ENCODE measurements around the gene NCMAP. TPM values are rescaled to one million over a fixed set of nuclear protein-coding genes. Genes with fewer than 3 reads are reported as not detected.
"Not testable (repeated sequence)": the region's sequence is repeated elsewhere in the genome, so short reads cannot be mapped to it uniquely, and the experiment has no call there.

Gene NCMAP
- total RNA-seq, 2 donors from 2014 or later, result 0.16 to 0.18 TPM

DNA sequence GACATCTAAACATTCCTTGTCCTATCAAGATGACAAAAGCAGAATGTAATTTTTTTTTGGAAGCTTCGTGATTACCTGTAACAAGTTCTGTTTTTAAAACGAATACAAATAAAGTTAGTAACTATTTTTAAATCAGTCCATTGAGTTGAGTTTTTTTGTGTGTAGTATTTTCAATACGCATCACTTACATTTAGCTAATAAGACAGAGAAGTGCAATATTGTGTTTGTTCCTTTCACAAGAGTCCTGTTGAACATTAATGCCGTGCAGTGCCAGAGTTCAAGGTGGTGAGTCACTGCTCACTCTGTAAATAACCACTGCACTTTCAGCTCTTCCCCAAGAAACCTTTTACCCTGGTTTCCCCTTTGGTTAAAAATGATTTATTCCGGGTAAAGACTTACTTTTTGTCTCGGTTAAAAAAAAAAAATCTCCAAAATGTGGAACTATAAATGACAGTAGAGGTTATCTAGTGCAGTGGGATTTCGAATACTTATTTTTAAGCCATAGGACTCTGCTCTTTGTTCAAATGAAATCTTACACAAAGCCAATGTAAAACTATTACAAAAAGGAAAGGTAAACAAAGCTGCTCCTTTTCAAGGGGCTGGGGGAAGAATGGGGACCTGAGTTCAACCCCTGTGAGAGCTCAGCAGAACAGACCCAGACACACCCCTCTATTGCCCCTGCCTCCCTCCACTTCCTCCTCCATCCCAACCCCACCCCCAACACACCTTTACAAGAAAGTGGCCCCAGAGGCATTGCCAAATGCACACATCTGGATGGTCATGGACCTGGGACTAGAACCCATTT lies 14.8 kb upstream of the NCMAP start:
- intact Hi-C loops (cut with DNase I), result loop anchor here in 1 of 2 donors (2.0 kb wide), 1 partner anchor 94 kb away; no protein-coding TSS in a partner anchor
- ATAC-seq (peak in 1 of 2 donors; percentile 51), DNase-seq (no peak)

- intact Hi-C loops (cut with DNase I), result loop anchor here in 1 of 2 donors (2.0 kb wide), 1 partner anchor 93 kb away; no protein-coding TSS in a partner anchor
- ATAC-seq (no peak), DNase-seq (no peak)
These were observed 14.1 kb upstream of the NCMAP start for GRCh38 chr1:24541711-24542346.

- DNase-seq (no peak), ATAC-seq (no peak)
- intact Hi-C loops (cut with DNase I), result no loop called here
These were observed 11.6 kb upstream of the NCMAP start for GRCh38 chr1:24544239-24544638.

- intact Hi-C loops (cut with DNase I), result no loop called here
- DNase-seq (no peak), ATAC-seq (no peak)
These were observed 10.2 kb upstream of the NCMAP start for GRCh38 chr1:24545662-24546061.

DNA sequence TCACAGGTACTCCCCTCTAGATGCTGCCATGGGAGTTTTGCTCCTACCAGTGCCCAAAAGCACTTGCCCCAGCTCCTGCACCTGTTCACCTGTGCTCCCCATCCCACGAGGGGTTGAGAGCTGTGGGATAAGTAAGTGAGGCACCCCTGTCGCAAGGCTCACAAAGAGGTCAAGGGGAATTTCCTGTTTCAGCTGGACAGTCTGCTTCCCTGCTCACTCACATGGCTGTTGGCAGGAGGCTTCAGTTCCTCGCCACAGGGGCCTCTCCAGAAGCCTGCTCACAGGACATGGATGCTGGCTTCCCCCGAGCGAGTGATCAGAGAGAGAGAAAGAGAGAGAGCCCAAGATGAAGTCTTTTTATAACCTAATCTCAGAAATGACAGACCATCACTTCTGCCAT lies 8.7 kb upstream of the NCMAP start:
- DNase-seq, result no peak
- ATAC-seq, result no peak
- intact Hi-C loops (cut with DNase I), result no loop called here

- ATAC-seq, result no peak
- intact Hi-C loops (cut with DNase I), result no loop called here
- DNase-seq, result no peak
These were observed 7.8 kb upstream of the NCMAP start for GRCh38 chr1:24548070-24548469.

- intact Hi-C loops (cut with DNase I); ATAC-seq; DNase-seq: not testable (repeated sequence)
These were observed 6.7 kb upstream of the NCMAP start for GRCh38 chr1:24549210-24549609.

DNA sequence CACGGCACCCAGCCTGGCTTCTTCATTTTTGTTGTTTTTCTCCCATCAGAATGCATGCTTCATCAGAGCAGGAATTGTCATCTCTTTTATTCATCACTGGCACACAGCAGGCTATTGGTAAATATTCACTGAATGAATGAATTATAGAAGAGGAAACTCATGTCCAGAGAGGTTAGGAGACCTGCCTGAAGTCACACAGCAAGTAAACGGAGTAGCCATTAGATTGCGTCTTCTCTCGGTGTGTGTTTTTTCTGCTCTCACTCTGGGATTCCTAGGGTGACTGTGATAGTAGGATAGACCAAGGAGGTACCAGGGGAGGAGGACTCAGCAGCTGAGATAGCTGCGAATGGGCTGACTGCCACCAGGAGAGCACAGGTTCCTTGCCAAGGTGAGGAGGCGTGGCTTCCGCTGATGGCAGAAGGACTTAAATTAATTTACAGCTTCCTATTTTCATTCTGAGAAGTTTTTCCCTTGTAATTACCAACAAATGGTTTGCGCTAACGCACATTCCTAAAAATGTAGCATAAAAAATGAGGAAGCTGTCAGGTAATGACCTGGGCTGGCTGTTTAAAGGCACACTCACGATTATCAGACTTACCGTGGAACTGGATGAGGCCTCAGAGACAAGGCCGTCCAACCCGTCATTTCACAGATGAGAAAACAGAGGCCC lies 4.5 kb upstream of the NCMAP start:
- intact Hi-C loops (cut with DNase I), result no loop called here
- ATAC-seq (no peak), DNase-seq (no peak)

- intact Hi-C loops (cut with DNase I), result no loop called here
- ATAC-seq (no peak), DNase-seq (no peak)
These were observed 3.8 kb upstream of the NCMAP start for GRCh38 chr1:24551960-24552571.

- ATAC-seq (no peak), DNase-seq (no peak)
- intact Hi-C loops (cut with DNase I), result no loop called here
These were observed 2.0 kb upstream of the NCMAP start for GRCh38 chr1:24553931-24554330.

- intact Hi-C loops (cut with DNase I), result no loop called here
- no peak for DNase-seq
- ATAC-seq, result no peak
These were observed 1.2 kb upstream of the NCMAP start for GRCh38 chr1:24554714-24555113.

DNA sequence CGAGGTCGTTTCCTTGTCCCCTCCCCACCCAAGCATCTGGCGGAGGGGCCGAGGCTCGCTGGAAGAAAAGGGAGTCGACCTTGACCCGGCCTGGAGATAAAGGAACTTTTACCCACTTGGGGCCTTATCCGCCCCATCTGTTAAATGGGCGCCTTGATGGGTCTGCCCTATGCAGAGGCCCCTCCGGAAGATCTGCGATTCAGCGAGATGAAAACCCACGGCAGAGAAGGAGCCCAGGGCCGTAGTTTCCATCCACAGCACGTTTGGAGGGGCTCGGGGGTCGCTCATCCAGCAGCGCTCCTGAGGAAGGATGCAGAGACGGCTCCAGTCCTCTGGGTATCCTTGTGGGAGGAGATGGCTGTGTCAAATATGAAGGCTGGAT lies 518 bp downstream of the NCMAP start:
- intact Hi-C loops (cut with DNase I), result no loop called here
- no peak for DNase-seq
- ATAC-seq, result no peak

DNA sequence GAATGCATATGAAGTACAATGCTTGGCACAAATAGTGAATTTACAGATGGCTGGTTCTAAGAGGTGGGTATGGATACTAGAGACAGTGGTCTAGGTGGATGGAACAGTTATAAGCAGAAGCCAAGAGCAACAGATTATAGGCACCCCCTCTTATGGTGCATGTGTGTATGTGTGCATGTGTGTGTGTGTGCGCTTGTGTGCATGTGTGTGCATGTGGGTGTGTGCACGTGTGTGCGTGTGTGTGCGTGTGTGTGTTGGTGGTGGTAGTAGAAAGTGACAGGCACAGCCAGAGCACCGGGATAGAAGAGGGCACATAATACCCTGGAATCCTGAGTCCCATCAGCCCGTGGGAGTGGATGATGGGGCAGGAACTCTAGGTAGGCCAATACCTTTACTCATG lies 1.3 kb downstream of the NCMAP start:
- DNase-seq, result no peak
- ATAC-seq, result no peak
- intact Hi-C loops (cut with DNase I), result no loop called here

- no peak for DNase-seq
- no peak for ATAC-seq
- intact Hi-C loops (cut with DNase I), result no loop called here
These were observed 1.8 kb downstream of the NCMAP start for GRCh38 chr1:24557711-24558131.

GRCh38 chr1:24558455-24558854 lies 2.6 kb downstream of the NCMAP start:
- no peak for DNase-seq
- intact Hi-C loops (cut with DNase I), result no loop called here
- ATAC-seq, result no peak

- ATAC-seq (peak in 1 of 2 donors; percentile 36), DNase-seq (peak; percentile 40)
- intact Hi-C loops (cut with DNase I), result no loop called here
These were observed 3.3 kb downstream of the NCMAP start for GRCh38 chr1:24558902-24559791.

GRCh38 chr1:24560361-24560760 lies 4.5 kb downstream of the NCMAP start:
- ATAC-seq, result no peak
- DNase-seq, result no peak

DNA sequence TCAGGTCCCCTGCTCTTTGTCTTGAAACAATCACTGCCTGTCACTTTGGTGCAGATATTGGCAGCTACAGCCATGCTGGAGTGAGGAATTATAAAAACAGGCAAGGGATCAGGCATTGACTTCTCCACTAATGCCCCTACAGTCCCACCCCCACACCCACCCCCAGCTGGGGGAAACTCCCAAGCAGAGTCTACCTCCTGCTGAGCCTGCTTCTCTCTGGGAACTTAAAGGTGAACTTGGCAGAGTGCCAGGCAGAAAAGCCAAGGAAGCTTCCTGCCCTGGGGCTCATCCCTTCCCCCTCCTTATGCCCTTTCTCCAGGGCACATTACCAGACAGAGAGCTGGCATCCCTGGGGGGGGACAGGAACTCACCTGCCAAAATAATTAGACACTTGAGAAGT lies 6.7 kb downstream of the NCMAP start:
- intact Hi-C loops (cut with DNase I), result loop anchor here in 1 of 2 donors (10.0 kb wide), 1 partner anchor 72 kb away; no protein-coding TSS in a partner anchor
- no peak for ATAC-seq
- DNase-seq, result no peak

More at GRCh38 chr1:24560361-24560760, 4.5 kb downstream of the NCMAP start:
- intact Hi-C loops (cut with DNase I), result loop anchor here in 1 of 2 donors (10.0 kb wide), 1 partner anchor 74 kb away; no protein-coding TSS in a partner anchor
